K562 (cell line): ENCODE data around the gene LNPEP. TPM values are rescaled to one million over a fixed set of nuclear protein-coding genes. Genes with fewer than 3 reads are reported as not detected.

Experiments
- ATAC-seq: fragments of 200-7000 bp; cut with Tn5 transposase; 3 replicates; pipeline ENCODE4 v1.9.1; 2020; ENCODE audit warnings: moderate library complexity
- BruUV-seq: library from RNA; stranded (reverse); fragments of 400-500 nt; replicated peaks from 2 replicates; lab custom pipeline; 2021; lab: Mats Ljungman, UMichigan
- CTCF ChIA-PET: fragments of 300-600 bp; formaldehyde crosslinking; extraction: SDS; loops from one replicate; lab custom pipeline; 2021; ENCODE audit warnings: low intra/inter-chr PET ratio; lab: Yijun Ruan, JAX
- POLR2A ChIA-PET: fragments of 300-600, 350-650 bp; sonication (Branson Sonifier 250); formaldehyde crosslinking; extraction: SDS; loops from one replicate; lab custom pipeline; 2021; ENCODE audit warnings: antibody characterized with exemption, inconsistent platforms; lab: Yijun Ruan, JAX
- DNase-seq, 4 experiments: peaks; one replicate each; pipeline versions ENCODE4 v3.0.0 to v3.0.0-alpha.2; 2011 to 2018; ENCODE audit warnings: low spot score in 3 of 4, mixed read lengths in 3 of 4; ENCODE audit errors: extremely low read depth in 1 of 4
- FAIRE-seq: peaks from 2 replicates; lab custom pipeline; 2011; peaks lifted over from hg19 to GRCh38; lab: Jason Lieb, UNC
- H2AFZ ChIP-seq: 2 replicates; pipeline ENCODE4 v1.6.0; 2011; ENCODE audit warnings: low read depth, low read length, control low read depth, inconsistent platforms
- H3K27ac ChIP-seq: fragments of 200-600 bp; 3 replicates; pipeline ENCODE4 v1.8.0; 2011; ENCODE audit warnings: low read depth, mild to moderate bottlenecking, control low read depth, inconsistent platforms, low read length, moderate library complexity, mixed read lengths; ENCODE audit errors: extremely low read depth
- H3K27me3 ChIP-seq, 2 experiments: fragments of 300-600 bp in 1 of 2; 2 replicates in 1 of 2; 3 replicates in 1 of 2; pipeline versions ENCODE4 v1.6.0 to v1.8.0; 2011; ENCODE audit warnings: inconsistent platforms in 2 of 2, low read length in 2 of 2, mild to moderate bottlenecking in 1 of 2, mixed read lengths in 1 of 2, moderate library complexity in 1 of 2; ENCODE audit not compliant: control insufficient read depth in 2 of 2, insufficient read depth in 2 of 2
- H3K36me3 ChIP-seq: fragments of 300-600 bp; 3 replicates; pipeline ENCODE4 v1.8.0; 2011; ENCODE audit warnings: mild to moderate bottlenecking, low read length, inconsistent platforms; ENCODE audit not compliant: control insufficient read depth, insufficient read depth
- H3K4me1 ChIP-seq, 2 experiments: fragments of 200-600 bp in 1 of 2; replicated peaks in 1 of 2; 2 replicates in 1 of 2; 3 replicates in 1 of 2; pipeline versions ENCODE4 v1.5.1 to v1.8.0; 2011; ENCODE audit warnings: inconsistent platforms in 2 of 2, low read length in 2 of 2, mild to moderate bottlenecking in 1 of 2, mixed read lengths in 1 of 2, moderate library complexity in 1 of 2; ENCODE audit not compliant: control insufficient read depth in 2 of 2, insufficient read depth in 2 of 2
- H3K4me2 ChIP-seq: 2 replicates; pipeline ENCODE4 v1.6.1; 2011; ENCODE audit warnings: low read length, control low read depth, inconsistent platforms, mixed read lengths; ENCODE audit not compliant: insufficient read depth
- H3K4me3 ChIP-seq: fragments of 200-600 bp; sonication (generic), shearing (Covaris generic); 2 replicates; pipeline ENCODE4 v1.5.1; 2016; ENCODE audit warnings: control low read depth, inconsistent platforms
- H3K79me2 ChIP-seq: fragments of 200-600 bp; 3 replicates; pipeline ENCODE4 v1.8.0; 2011; ENCODE audit warnings: low read length, inconsistent platforms; ENCODE audit not compliant: control insufficient read depth, insufficient read depth
- H3K9ac ChIP-seq, 2 experiments: 2 replicates each; pipeline versions ENCODE4 v1.6.0 to v1.6.1; 2011; ENCODE audit warnings: low read depth in 2 of 2, low read length in 2 of 2, control low read depth in 1 of 2, inconsistent platforms in 1 of 2, mild to moderate bottlenecking in 1 of 2, mixed read lengths in 1 of 2; ENCODE audit not compliant: insufficient read depth in 1 of 2
- H3K9me1 ChIP-seq: one replicate; pipeline ENCODE4 v1.6.0; 2011; ENCODE audit warnings: inconsistent platforms, mild to moderate bottlenecking, low read length, moderate library complexity; ENCODE audit not compliant: control insufficient read depth, insufficient read depth
- H3K9me3 ChIP-seq: replicated peaks from 2 replicates; pipeline ENCODE4 v1.5.1; 2011; ENCODE audit warnings: low read depth, low read length, inconsistent platforms; ENCODE audit not compliant: control insufficient read depth, insufficient read depth
- H4K20me1 ChIP-seq: replicated peaks from 2 replicates; pipeline ENCODE4 v1.6.1; 2011; ENCODE audit warnings: low read length, inconsistent platforms, mixed read lengths; ENCODE audit not compliant: control insufficient read depth, insufficient read depth
- ARID3A ChIP-seq: IDR thresholded peaks from 2 replicates; pipeline ENCODE4 v1.6.1; 2012; ENCODE audit warnings: low read depth, low read length, improper control_type of control experiment, borderline replicate concordance
- ATF7 ChIP-seq: fragments of 450-650 bp; IDR thresholded peaks from 2 replicates; pipeline ENCODE4 v1.7.1; 2014; ENCODE audit warnings: mild to moderate bottlenecking, moderate library complexity
- CC2D1A ChIP-seq: fragments of 450-650 bp; IDR thresholded peaks from 2 replicates; pipeline ENCODE4 v1.6.1; 2017; ENCODE audit warnings: mild to moderate bottlenecking
- CEBPG ChIP-seq, 3 experiments: fragments of 200-800 bp in 1 of 3; sonication (Bioruptor generic) in 1 of 3; sonication (generic) in 1 of 3; formaldehyde crosslinking in 1 of 3; IDR thresholded peaks in 2 of 3; conservative IDR thresholded peaks in 1 of 3; 2 replicates each; pipeline versions ENCODE4 v1.6.1 to v1.8.0; 2016 to 2022; ENCODE audit warnings: missing compliant biosample characterization in 2 of 3, missing genetic modification characterization in 2 of 3, mild to moderate bottlenecking in 1 of 3, missing genetic modification reagents in 1 of 3
- KAT2B ChIP-seq: IDR thresholded peaks from one replicate; pipeline ENCODE4 v1.6.1; 2012; ENCODE audit warnings: low read depth, mild to moderate bottlenecking, control low read depth, inconsistent platforms, low read length, moderate library complexity
- NFIC ChIP-seq: fragments of 450-650 bp; IDR thresholded peaks from 2 replicates; pipeline ENCODE4 v1.6.1; 2017; ENCODE audit warnings: mild to moderate bottlenecking, inconsistent platforms
- RFX1 ChIP-seq: fragments of 450-650 bp; IDR thresholded peaks from 2 replicates; pipeline ENCODE4 v1.6.1; 2016; ENCODE audit warnings: mild to moderate bottlenecking, moderate library complexity
- ZNF318 ChIP-seq, 2 experiments: fragments of 450-650 bp; IDR thresholded peaks; 2 replicates each; pipeline ENCODE4 v1.6.1; 2016; ENCODE audit warnings: mild to moderate bottlenecking in 2 of 2, borderline replicate concordance in 1 of 2, low read depth in 1 of 2, moderate library complexity in 1 of 2
- ZNF79 ChIP-seq: fragments of 250-450 bp; sonication (Bioruptor Pico); IDR thresholded peaks from 2 replicates; pipeline ENCODE4 v1.4.0; 2020; ENCODE audit warnings: low read depth, mild to moderate bottlenecking, moderate library complexity
- WGBS: fragments of 100-300 bp; shearing (Covaris generic); methylation state at CpG from one replicate; pipeline ENCODE4 v1.1.6; 2016; ENCODE audit warnings: low coverage, mixed read lengths; ENCODE audit not compliant: insufficient coverage; ENCODE audit errors: missing lambda C conversion rate; 5-methylcytosine and 5-hydroxymethylcytosine counted together
- in situ Hi-C: fragments of 300-500 bp; cut with MboI; formaldehyde crosslinking; loops from 4 replicates; pipeline ENCODE4 v1.15.0; 2018; ENCODE audit warnings: inconsistent platforms, mixed read lengths
- intact Hi-C: fragments of 100-400 bp; cut with micrococcal nuclease; formaldehyde crosslinking; loops from 2 replicates; pipeline ENCODE4 v1.14.2; 2022
- polyA plus RNA-seq, 8 experiments: library from polyadenylated mRNA; depleted of rRNA in 4 of 8; stranded (reverse) in 5 of 8; unstranded in 3 of 8; fragments of >200 nt; fragmentation: Nextera tagmentation in 2 of 8; fragmentation: Illumina TruSeq in 1 of 8; extraction: Ambion mirVana in 2 of 8; extraction: Trizol in 1 of 8; gene quantifications; 2 replicates each; pipeline versions ENCODE4 v1.2.1 to v1.2.3, GENCODE V29; 2011 to 2014; ENCODE audit warnings: inconsistent platforms in 1 of 8, missing spikeins in 1 of 8
- total RNA-seq, 7 experiments: library from RNA; depleted of rRNA in 6 of 7; stranded (reverse); fragments of >200 nt in 6 of 7; fragmentation: Illumina TruSeq in 2 of 7; extraction: Trizol in 2 of 7; gene quantifications; 2 replicates each; pipeline versions ENCODE4 v1.2.1 to v1.2.3, GENCODE V29; 2011 to 2021; ENCODE audit warnings: low replicate concordance in 1 of 7

The LNPEP gene
- total and polyA plus RNA-seq, 9 of the 15 experiments (the other 6 are each of a cell fraction or from before 2014, with no cell fraction given), result 2.6 to 27.9 (median 11.2) TPM

GRCh38 chr5:97009212-97009898, 73.5 kb downstream of the LNPEP start:
- Histone ChIP-seq H3K27ac (peak overlapping the region; percentile 69; the same call in 2 of the 3 replicates), H4K20me1 (no peaks in the 10 kb centered on the region), H3K9ac (no peak overlapping the region), H3K9me3 (no peaks in the 10 kb centered on the region), H3K9me1 (no peaks in the 10 kb centered on the region), H3K36me3 (peaks cover 31% of the 10 kb centered on the region; the same call in 1 of the 3 replicates), H3K4me3 (no peak overlapping the region), H3K79me2 (no peaks in the 10 kb centered on the region), H2AFZ (0 out of 2 replicates have a peak overlapping the region, but pooled peaks have one; percentile 48), H3K27me3 (no peaks in the 10 kb centered on the region), H3K4me2 (no peak overlapping the region), H3K4me1 (peaks cover 0 to 8% of the 10 kb centered on the region in 2 experiments; a peak in 1 of 5 replicates)
- WGBS, result 12% methylated on average over 3 of the region's 3 CpGs
- peak; percentile 42 for FAIRE-seq
- intact Hi-C loops (no loop called here), in situ Hi-C loops (no loop called here)
- ATAC-seq, result peak; percentile 81
- peak; percentile 10 to 40 (median 10) for DNase-seq
- ChIA-PET CTCF (no interaction called here), POLR2A (no interaction called here)
- BruUV-seq, result no TSS peak
- TF ChIP-seq ARID3A (0 out of 2 replicates have a peak, but pooled peaks have one; percentile 30), RFX1 (no peak), CC2D1A (no peak), NFIC (peak; percentile 92), ZNF318 (IDR thresholded peaks at IDR 0.05; ENCODE audit: borderline replicate concordance in 1 of 2, low read depth in 1 of 2) (no peak), ZNF79 (CRISPR knock-in tag) (no peak), ATF7 (peak; percentile 49; the same call in 1 of the 2 replicates), CEBPG (CRISPR knock-in tag; IDR thresholded peaks at IDR 0.05) (no peak; the same call in 1 of the 2 replicates), CEBPG (tag; conservative IDR thresholded peaks at IDR 0.05 in 1 of 2, IDR thresholded peaks at IDR 0.05 in 1 of 2) (peak; percentile 22; a peak in 1 of 4 replicates), KAT2B (no peak)
